ENCODE data around the gene NT5M.

- TF ChIP-seq POLR2A (IDR thresholded peaks at IDR 0.05), result no peak
- no peak for TF ChIP-seq CTCF (IDR thresholded peaks at IDR 0.05)
Observed at GRCh38 chr17:17343160-17343735, 40.1 kb downstream of the NT5M start.
